GM19099 (cell line): ENCODE results near the gene CLIP4.

ENCODE experiments used
- POLR2A ChIP-seq: IDR thresholded peaks from 3 replicates; pipeline ENCODE4 v1.6.1; 2011; ENCODE audit warnings: low read depth; ENCODE audit not compliant: insufficient read length; ENCODE audit errors: extremely low read depth

CLIP4 gene

DNA sequence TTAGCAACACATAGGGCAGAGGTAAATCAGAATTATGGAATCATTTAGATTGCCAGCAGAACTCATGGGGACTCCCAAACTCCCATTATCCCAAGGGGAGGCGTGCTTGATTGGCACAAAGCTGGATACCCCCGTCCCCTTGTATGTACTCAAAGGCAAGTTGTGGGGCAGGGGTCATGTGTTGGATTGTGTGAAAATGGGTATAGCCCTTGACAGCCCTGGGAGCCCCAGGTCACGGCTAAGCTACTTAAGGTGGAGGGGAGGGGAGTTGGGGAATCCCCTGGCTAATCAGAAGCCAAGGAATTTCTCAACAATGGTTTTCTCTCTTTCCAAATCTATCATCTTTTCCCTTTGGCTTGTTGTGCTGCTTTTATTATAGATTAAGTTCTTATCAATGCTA is 32.7 kb downstream of the CLIP4 start:
- TF ChIP-seq POLR2A: no peak

DNA sequence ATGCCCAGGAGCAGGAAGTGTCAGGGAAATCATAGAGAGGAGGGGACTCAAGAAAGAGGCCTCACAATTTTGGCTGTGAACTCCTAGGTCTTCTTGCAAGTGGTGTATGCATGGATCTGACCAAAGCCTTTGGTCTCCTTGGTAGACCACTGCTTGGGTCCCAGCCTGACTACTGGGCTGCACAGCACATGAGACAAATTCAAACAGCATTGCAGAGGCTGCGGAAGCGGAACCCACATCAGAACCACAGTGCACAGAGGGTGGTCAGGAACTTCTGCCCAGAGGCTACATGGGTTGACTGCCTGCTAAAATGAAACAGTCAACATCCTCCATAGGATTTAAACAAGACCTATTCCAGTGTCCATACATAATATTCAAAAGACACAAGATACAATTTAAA is 39.4 kb downstream of the CLIP4 start:
- no peak for TF ChIP-seq POLR2A

DNA sequence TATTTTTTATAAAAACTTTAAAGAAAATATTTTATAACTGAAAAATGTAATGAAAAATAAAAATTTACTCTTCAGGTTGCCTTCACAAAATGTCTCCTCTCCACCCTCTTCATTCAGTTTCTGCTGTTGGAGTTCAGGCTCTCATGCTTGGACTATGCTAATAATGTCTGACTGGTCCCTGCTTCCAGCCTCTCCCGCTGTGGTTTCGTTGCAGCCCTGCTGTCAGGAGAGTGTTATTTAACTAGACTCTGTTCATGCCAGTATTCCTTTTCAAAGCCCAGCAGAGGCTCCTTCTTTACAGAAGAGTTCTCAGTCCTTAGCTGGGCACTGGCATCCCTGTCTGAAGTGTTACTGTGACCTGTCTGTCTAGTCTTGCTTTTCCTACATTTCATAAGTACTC is 40.4 kb downstream of the CLIP4 start:
- TF ChIP-seq POLR2A: no peak

DNA sequence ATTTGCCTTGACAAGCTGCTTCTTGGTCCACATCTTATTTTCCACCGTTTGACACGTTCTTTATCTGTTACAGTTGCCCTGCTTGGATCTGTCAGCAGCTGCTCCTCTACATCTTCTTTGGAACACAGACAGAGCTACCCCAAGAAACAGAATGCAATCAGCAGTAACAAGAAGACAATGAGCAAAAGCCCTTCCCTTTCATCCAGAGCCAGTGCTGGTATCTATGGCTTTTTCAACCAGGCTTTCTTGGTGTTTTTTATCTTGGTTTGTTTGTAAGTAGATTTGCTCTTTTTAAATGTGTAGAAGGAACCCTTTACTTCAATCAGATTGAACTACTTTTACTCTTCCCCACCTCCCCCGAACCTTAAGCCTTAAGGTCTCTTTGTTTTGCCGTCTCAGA is 41.9 kb downstream of the CLIP4 start:
- no peak for TF ChIP-seq POLR2A

DNA sequence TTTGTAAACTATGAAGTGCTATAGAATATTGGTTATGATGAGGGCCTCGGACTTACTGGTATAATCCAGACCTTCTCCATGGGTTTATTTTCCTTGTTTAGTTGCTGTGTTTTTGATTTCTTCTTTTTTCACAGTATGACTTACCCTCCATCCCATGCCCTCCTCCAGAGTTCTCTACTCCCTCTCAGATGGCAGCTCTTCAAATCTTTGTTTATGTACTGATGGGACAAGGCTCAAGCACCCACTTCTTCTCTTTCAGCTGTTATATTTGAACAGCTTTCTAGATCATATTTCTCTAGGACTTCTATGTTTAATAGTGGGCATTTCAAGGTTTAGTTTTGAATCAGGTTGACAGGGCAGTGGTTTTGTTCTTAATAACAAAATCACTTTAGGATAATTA is 43.9 kb downstream of the CLIP4 start:
- TF ChIP-seq POLR2A: no peak

DNA sequence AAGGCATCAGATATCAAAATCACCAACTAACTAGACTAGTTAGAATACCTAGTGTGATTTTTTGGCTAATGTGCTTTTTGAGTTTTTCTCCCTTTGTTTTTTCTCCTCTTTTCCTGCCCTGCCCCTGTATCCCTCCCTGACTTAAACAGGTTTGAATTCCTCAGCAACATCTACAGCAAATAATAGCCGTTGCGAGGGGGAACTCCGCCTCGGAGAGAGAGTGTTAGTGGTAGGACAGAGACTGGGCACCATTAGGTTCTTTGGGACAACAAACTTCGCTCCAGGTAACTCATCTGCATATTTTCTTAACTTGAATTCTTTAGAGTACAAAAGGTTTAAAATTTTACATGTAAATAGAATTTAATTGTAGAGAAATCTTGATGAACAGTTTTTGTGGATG is 45.0 kb downstream of the CLIP4 start:
- TF ChIP-seq POLR2A: no peak

DNA sequence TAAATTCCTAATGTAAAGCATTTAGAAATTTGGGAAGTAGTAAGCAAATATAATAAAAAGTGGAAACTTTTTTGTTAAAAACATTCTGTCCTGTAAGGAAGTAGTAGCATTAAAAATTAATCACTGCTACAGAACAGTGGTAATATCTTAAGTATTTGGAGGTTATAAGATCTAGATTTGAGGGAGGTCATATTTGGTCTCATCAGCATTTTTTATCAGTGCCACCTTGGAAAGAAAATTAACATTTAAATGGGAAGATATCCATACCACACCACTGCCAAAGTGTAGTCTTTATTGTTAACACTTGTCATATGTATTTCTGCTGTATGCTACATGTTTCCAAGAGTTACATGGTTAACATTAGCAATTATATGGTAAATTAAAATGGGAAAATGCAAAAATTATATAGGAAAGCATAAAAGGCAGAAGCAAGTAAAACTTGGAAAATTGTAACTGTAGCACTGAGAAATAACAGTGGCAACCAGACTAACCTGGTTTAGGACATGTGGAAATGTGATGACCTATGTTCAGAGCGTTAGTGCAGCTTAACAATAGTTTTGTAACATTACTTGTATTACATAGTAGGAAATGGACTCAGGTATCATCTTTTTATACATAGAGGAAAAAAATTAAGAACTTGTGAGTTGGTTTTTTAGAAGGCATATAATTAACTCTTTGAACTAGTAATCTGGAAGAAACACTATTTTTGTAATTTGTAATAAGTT is 47.2 kb downstream of the CLIP4 start:
- no peak for TF ChIP-seq POLR2A

DNA sequence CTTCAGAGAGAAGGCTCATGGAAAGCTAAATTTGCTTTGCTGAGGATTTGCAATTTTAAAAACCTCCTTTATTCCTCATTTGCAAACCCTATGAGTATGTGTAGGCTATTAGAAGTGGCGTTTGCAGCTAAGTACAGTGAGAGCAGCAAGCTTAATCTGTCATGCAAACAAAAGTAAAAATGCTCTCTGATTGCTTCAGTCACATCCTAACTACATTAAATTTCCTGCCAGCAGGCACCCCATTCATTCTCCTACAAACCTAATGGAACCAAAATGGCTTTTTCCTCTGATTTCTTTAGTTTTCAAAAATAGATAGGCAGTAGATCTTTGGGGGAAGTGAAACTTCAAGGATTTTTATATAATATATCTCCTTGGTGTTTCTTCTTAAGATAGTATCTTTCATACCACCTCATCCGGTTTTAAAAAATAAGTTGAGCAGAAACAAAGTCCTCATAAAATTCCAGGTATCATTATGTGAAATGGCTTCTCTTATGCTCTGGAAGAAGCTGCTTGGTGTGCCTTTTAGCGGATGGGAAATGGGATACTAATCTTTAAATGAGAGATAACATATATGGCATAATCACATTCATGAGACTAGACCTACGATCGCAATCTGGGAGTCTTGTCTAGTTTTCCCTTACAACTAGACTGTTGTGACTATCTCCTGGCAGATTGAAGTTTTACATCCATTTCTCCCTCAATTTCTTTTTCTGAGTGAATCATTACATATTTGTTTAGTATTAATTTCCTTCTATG is 49.1 kb downstream of the CLIP4 start:
- TF ChIP-seq POLR2A: no peak

DNA sequence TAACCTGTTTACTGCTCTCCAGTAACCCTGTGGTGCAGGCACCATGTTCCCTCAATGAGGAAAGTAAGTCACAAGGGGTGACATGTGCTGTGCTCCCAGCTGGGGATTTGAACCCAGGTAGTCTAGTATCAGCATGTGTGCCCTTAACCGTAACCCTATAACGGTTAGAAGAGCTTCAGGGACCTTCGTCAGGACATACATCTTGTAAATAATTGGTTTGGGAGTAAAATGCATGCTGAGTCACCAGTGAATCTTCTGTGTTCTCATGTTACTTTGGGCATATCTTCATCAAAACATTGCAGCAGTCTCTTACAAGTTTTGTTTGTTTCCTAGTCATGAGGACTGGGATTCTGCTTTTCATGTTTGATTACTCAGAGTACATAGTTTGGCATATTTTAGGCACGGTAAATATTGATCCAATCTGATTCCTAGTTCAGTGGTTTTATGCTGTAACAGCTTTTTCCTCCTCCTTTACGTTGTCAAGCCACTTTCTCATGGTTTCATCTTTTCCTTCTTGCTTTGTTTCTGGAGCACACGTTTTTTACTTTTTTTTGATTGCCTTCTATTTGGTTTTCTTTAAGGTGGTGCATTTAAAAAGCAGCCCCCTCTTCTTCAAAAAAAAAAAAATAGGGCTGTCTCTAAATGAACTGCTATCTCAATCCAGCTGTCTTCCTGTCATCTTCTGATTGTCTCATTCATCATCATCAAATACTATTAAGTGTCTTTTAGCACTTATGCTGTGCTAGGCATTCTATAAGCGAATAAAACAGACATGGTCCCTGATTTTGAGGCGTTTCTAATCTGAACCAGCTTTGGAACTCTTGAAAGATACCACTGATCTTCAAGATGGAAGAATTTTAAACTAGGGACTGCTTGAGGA is 50.4 kb downstream of the CLIP4 start:
- no peak for TF ChIP-seq POLR2A

DNA sequence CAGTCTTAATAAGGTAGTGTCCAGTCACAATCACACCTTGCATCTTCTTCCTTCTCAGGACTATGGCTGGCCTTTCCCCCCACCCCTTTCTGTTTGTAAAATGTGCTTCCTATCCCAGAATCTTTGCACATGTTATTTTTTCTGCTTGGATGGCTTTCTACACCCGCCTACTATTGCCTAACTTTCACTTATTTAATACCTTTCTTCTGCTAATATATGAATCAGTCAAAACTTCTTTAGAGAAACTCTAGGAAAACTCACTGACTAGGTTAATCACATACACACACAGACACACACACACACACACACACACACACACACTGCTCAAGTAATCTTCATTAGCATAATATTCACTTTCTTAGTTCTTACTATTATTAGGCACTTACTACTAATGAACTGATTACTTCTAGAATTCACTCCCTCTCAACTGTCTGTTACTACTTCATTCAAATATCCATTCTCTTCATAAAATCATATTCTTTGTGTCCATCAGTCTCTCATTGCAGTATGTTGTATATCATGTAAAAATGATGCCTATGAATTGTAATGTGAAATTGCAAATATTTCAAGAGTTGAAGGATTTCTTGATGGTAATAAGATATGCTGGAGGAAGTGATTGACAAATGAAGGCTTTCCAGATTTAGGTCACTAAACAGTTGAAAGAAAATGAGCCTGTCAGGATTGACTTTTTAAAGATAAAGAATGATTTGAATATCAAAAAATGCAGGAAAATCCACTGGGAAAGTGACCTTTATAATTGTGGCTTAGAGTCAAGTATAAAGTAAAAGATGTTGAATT is 51.2 kb downstream of the CLIP4 start:
- TF ChIP-seq POLR2A: no peak

DNA sequence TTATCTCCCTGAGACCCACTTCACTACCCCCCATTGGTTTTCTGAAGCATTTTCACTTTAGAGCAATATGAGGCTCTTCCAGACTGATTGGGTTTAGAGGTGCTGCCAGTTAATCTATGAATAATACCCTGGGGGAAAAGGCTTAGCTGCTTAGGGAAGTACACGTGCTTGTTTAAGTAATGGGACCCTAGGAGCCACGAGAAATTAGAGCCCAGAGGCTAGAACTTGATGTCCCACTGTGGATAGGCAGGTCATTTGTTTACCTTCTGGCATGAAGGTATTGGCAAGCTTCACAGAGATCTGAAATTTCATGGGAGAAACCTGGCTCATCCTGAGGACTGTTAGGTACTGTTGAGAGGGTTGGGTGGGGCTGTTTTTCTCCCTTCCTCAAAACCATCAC is 59.7 kb downstream of the CLIP4 start:
- no peak for TF ChIP-seq POLR2A

DNA sequence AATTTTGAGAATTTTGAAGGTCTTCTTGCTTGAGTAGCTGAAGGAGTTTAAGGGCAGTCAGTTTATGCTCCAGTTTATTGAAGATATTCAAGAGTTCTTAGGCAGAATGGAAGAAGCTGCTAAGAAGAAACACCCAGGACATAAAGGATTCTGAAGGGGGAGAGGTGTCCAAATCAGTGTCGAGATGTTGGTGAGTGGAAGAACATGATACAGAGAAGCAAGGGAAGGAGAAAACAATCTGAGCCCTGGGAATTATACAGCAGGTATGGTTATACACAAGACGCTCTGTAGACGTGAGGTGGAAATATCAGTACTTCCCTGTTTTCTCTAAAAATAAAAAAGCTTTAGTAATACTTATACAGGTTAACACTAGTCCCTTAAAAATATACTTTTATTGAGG is 60.1 kb downstream of the CLIP4 start:
- no peak for TF ChIP-seq POLR2A

DNA sequence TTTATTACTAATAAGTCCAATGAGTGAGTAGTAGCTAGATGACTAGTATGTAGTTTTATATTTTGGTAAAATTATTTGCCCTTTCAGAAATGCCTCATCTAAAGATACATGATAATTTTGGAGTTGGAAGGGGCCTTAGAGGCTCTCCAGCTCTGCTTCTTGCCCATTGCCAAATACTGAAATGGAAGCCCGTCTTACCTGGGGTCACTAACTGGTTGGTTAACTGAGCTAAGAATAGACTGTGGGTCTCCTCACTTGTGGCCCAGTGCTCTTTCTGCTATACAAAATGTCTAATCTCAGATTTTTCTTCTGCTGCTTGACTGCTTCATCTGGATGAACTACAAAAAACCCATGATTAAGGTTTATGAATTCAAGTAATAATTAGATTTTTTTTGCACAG is 67.1 kb downstream of the CLIP4 start:
- TF ChIP-seq POLR2A: no peak

DNA sequence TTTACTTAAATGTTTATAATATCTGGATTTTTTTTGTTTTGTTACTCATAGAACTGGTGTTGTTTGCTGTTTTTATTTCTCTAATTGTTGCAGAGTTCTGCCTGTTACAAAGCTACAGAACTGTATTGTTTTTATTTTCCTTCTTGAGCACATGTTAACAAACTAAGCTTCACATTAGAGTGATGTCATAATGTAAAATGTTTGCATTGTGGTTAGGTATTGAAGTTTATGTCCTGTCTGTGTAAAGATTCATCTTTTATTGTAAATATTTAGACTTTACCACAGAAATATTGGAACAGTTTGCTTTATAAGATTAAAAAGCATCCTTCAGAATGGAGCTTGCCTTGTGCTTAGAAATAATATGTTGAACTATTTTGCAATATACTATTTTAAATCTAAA is 67.7 kb downstream of the CLIP4 start:
- no peak for TF ChIP-seq POLR2A

DNA sequence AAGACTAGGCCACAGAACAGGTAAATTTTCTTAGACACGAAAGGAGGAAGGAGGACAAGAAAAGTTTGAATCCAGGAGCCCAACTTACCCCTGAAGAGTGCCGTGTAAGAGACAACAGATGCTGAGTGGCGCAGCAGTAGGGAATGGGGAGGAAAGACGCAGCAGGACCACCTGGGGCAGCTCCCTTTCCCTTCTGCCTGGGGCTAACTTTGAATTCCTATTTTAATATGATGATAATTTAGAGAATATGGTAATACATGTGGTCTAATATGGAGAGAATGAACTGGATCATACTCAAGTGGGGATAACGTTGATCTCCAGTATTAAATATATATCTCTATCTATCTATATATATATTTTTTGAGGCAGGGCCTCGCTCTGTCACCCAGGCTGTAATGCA is 69.3 kb downstream of the CLIP4 start:
- no peak for TF ChIP-seq POLR2A
